K562 (cell line): Measurements from ENCODE around the gene GZMM. TPM values are rescaled to one million over a fixed set of nuclear protein-coding genes. Genes with fewer than 3 reads are reported as not detected.

Source experiments
- ATAC-seq: fragments of 200-7000 bp; cut with Tn5 transposase; 3 replicates; pipeline ENCODE4 v1.9.1; 2020; ENCODE audit warnings: moderate library complexity
- BruUV-seq: library from RNA; stranded (reverse); fragments of 400-500 nt; replicated peaks from 2 replicates; lab custom pipeline; 2021; lab: Mats Ljungman, UMichigan
- CTCF ChIA-PET: fragments of 300-600 bp; formaldehyde crosslinking; extraction: SDS; loops from one replicate; lab custom pipeline; 2021; ENCODE audit warnings: low intra/inter-chr PET ratio; lab: Yijun Ruan, JAX
- POLR2A ChIA-PET: fragments of 300-600, 350-650 bp; sonication (Branson Sonifier 250); formaldehyde crosslinking; extraction: SDS; loops from one replicate; lab custom pipeline; 2021; ENCODE audit warnings: antibody characterized with exemption, inconsistent platforms; lab: Yijun Ruan, JAX
- DNase-seq, 4 experiments: peaks; one replicate each; pipeline versions ENCODE4 v3.0.0 to v3.0.0-alpha.2; 2011 to 2018; ENCODE audit warnings: low spot score in 3 of 4, mixed read lengths in 3 of 4; ENCODE audit errors: extremely low read depth in 1 of 4
- FAIRE-seq: peaks from 2 replicates; lab custom pipeline; 2011; peaks lifted over from hg19 to GRCh38; lab: Jason Lieb, UNC
- H2AFZ ChIP-seq: 2 replicates; pipeline ENCODE4 v1.6.0; 2011; ENCODE audit warnings: low read depth, low read length, control low read depth, inconsistent platforms
- H3K27ac ChIP-seq: fragments of 200-600 bp; 3 replicates; pipeline ENCODE4 v1.8.0; 2011; ENCODE audit warnings: low read depth, mild to moderate bottlenecking, control low read depth, inconsistent platforms, low read length, moderate library complexity, mixed read lengths; ENCODE audit errors: extremely low read depth
- H3K27me3 ChIP-seq, 2 experiments: fragments of 300-600 bp in 1 of 2; 2 replicates in 1 of 2; 3 replicates in 1 of 2; pipeline versions ENCODE4 v1.6.0 to v1.8.0; 2011; ENCODE audit warnings: inconsistent platforms in 2 of 2, low read length in 2 of 2, mild to moderate bottlenecking in 1 of 2, mixed read lengths in 1 of 2, moderate library complexity in 1 of 2; ENCODE audit not compliant: control insufficient read depth in 2 of 2, insufficient read depth in 2 of 2
- H3K36me3 ChIP-seq: fragments of 300-600 bp; 3 replicates; pipeline ENCODE4 v1.8.0; 2011; ENCODE audit warnings: mild to moderate bottlenecking, low read length, inconsistent platforms; ENCODE audit not compliant: control insufficient read depth, insufficient read depth
- H3K4me1 ChIP-seq, 2 experiments: fragments of 200-600 bp in 1 of 2; replicated peaks in 1 of 2; 2 replicates in 1 of 2; 3 replicates in 1 of 2; pipeline versions ENCODE4 v1.5.1 to v1.8.0; 2011; ENCODE audit warnings: inconsistent platforms in 2 of 2, low read length in 2 of 2, mild to moderate bottlenecking in 1 of 2, mixed read lengths in 1 of 2, moderate library complexity in 1 of 2; ENCODE audit not compliant: control insufficient read depth in 2 of 2, insufficient read depth in 2 of 2
- H3K4me2 ChIP-seq: 2 replicates; pipeline ENCODE4 v1.6.1; 2011; ENCODE audit warnings: low read length, control low read depth, inconsistent platforms, mixed read lengths; ENCODE audit not compliant: insufficient read depth
- H3K4me3 ChIP-seq: fragments of 200-600 bp; sonication (generic), shearing (Covaris generic); 2 replicates; pipeline ENCODE4 v1.5.1; 2016; ENCODE audit warnings: control low read depth, inconsistent platforms
- H3K79me2 ChIP-seq: fragments of 200-600 bp; 3 replicates; pipeline ENCODE4 v1.8.0; 2011; ENCODE audit warnings: low read length, inconsistent platforms; ENCODE audit not compliant: control insufficient read depth, insufficient read depth
- H3K9ac ChIP-seq, 2 experiments: 2 replicates each; pipeline versions ENCODE4 v1.6.0 to v1.6.1; 2011; ENCODE audit warnings: low read depth in 2 of 2, low read length in 2 of 2, control low read depth in 1 of 2, inconsistent platforms in 1 of 2, mild to moderate bottlenecking in 1 of 2, mixed read lengths in 1 of 2; ENCODE audit not compliant: insufficient read depth in 1 of 2
- H3K9me1 ChIP-seq: one replicate; pipeline ENCODE4 v1.6.0; 2011; ENCODE audit warnings: inconsistent platforms, mild to moderate bottlenecking, low read length, moderate library complexity; ENCODE audit not compliant: control insufficient read depth, insufficient read depth
- H3K9me3 ChIP-seq: replicated peaks from 2 replicates; pipeline ENCODE4 v1.5.1; 2011; ENCODE audit warnings: low read depth, low read length, inconsistent platforms; ENCODE audit not compliant: control insufficient read depth, insufficient read depth
- H4K20me1 ChIP-seq: replicated peaks from 2 replicates; pipeline ENCODE4 v1.6.1; 2011; ENCODE audit warnings: low read length, inconsistent platforms, mixed read lengths; ENCODE audit not compliant: control insufficient read depth, insufficient read depth
- ATF7 ChIP-seq: fragments of 450-650 bp; IDR thresholded peaks from 2 replicates; pipeline ENCODE4 v1.7.1; 2014; ENCODE audit warnings: mild to moderate bottlenecking, moderate library complexity
- CCNT2 ChIP-seq: IDR thresholded peaks from 2 replicates; pipeline ENCODE4 v1.6.1; 2011; ENCODE audit warnings: borderline replicate concordance, low read depth, mild to moderate bottlenecking, moderate library complexity, mixed read lengths, low read length; ENCODE audit not compliant: insufficient read length; ENCODE audit errors: extremely low read depth
- EGR1 ChIP-seq: fragments of 450-650 bp; conservative IDR thresholded peaks from 2 replicates; pipeline ENCODE4 v1.6.1; 2017; ENCODE audit warnings: mild to moderate bottlenecking
- FOSL1 ChIP-seq: fragments of 200-800 bp; sonication (Bioruptor generic); conservative IDR thresholded peaks from 2 replicates; pipeline ENCODE4 v1.6.1; 2016; ENCODE audit warnings: missing genetic modification characterization, missing compliant biosample characterization
- NCOR1 ChIP-seq: fragments of 450-650 bp; IDR thresholded peaks from 2 replicates; pipeline ENCODE4 v1.6.1; 2016; ENCODE audit warnings: mild to moderate bottlenecking, moderate library complexity
- NKRF ChIP-seq: fragments of 450-650 bp; IDR thresholded peaks from 2 replicates; pipeline ENCODE4 v1.6.1; 2016; ENCODE audit warnings: borderline replicate concordance
- NR2C2 ChIP-seq, 2 experiments: fragments of 200-800 bp in 1 of 2; sonication (Bioruptor generic) in 1 of 2; sonication (generic) in 1 of 2; formaldehyde crosslinking in 1 of 2; IDR thresholded peaks; 2 replicates each; pipeline versions ENCODE4 v1.6.1 to v1.8.0; 2016 to 2022; ENCODE audit warnings: mild to moderate bottlenecking in 1 of 2, missing compliant biosample characterization in 1 of 2, missing genetic modification characterization in 1 of 2, missing genetic modification reagents in 1 of 2
- WGBS: fragments of 100-300 bp; shearing (Covaris generic); methylation state at CpG from one replicate; pipeline ENCODE4 v1.1.6; 2016; ENCODE audit warnings: low coverage, mixed read lengths; ENCODE audit not compliant: insufficient coverage; ENCODE audit errors: missing lambda C conversion rate; 5-methylcytosine and 5-hydroxymethylcytosine counted together
- in situ Hi-C: fragments of 300-500 bp; cut with MboI; formaldehyde crosslinking; loops from 4 replicates; pipeline ENCODE4 v1.15.0; 2018; ENCODE audit warnings: inconsistent platforms, mixed read lengths
- intact Hi-C: fragments of 100-400 bp; cut with micrococcal nuclease; formaldehyde crosslinking; loops from 2 replicates; pipeline ENCODE4 v1.14.2; 2022
- polyA plus RNA-seq, 8 experiments: library from polyadenylated mRNA; depleted of rRNA in 4 of 8; stranded (reverse) in 5 of 8; unstranded in 3 of 8; fragments of >200 nt; fragmentation: Nextera tagmentation in 2 of 8; fragmentation: Illumina TruSeq in 1 of 8; extraction: Ambion mirVana in 2 of 8; extraction: Trizol in 1 of 8; gene quantifications; 2 replicates each; pipeline versions ENCODE4 v1.2.1 to v1.2.3, GENCODE V29; 2011 to 2014; ENCODE audit warnings: inconsistent platforms in 1 of 8, missing spikeins in 1 of 8
- total RNA-seq, 7 experiments: library from RNA; depleted of rRNA in 6 of 7; stranded (reverse); fragments of >200 nt in 6 of 7; fragmentation: Illumina TruSeq in 2 of 7; extraction: Trizol in 2 of 7; gene quantifications; 2 replicates each; pipeline versions ENCODE4 v1.2.1 to v1.2.3, GENCODE V29; 2011 to 2021; ENCODE audit warnings: low replicate concordance in 1 of 7
- TF ChIP-seq, protein P1 (sequence below): sonication (generic); formaldehyde crosslinking; IDR thresholded peaks from 2 replicates; pipeline ENCODE4 v1.8.0; 2022; ENCODE audit warnings: mild to moderate bottlenecking, missing genetic modification reagents, borderline replicate concordance
- TF ChIP-seq, protein P2 (sequence below): fragments of 250-450 bp; sonication (Bioruptor Pico); IDR thresholded peaks from 2 replicates; pipeline ENCODE4 v1.5.0; 2020; ENCODE audit warnings: mild to moderate bottlenecking
- TF ChIP-seq, protein P3 (sequence below), 2 experiments: IDR thresholded peaks; 2 replicates each; pipeline ENCODE4 v1.6.1; 2011; ENCODE audit warnings: borderline replicate concordance in 1 of 2, control low read depth in 1 of 2, low read depth in 1 of 2, low read length in 1 of 2, mild to moderate bottlenecking in 1 of 2, mixed read lengths in 1 of 2, moderate library complexity in 1 of 2; ENCODE audit not compliant: insufficient read depth in 1 of 2, insufficient read length in 1 of 2, poor library complexity in 1 of 2, severe bottlenecking in 1 of 2; ENCODE audit errors: extremely low read depth in 1 of 2

GZMM gene
- total and polyA plus RNA-seq, 9 of the 15 experiments (the other 6 are each of a cell fraction or from before 2014, with no cell fraction given), result 0.08 to 2.6 (median 0.70) TPM; not detected in 2

GRCh38 chr19:572743-573518 is 29.1 kb downstream of the GZMM start:
- Histone ChIP-seq H3K9me3 (peaks cover 8% of the 10 kb centered on the region), H3K4me2 (peak overlapping the region; percentile 92), H3K36me3 (peaks cover 27% of the 10 kb centered on the region; the same call in 2 of the 3 replicates), H3K79me2 (peaks cover 59% of the 10 kb centered on the region), H2AFZ (no peak overlapping the region), H4K20me1 (peaks cover 46% of the 10 kb centered on the region), H3K27me3 (no peaks in the 10 kb centered on the region), H3K4me3 (peak overlapping the region; percentile 99), H3K27ac (peak overlapping the region; percentile 94), H3K9me1 (peaks cover 15% of the 10 kb centered on the region), H3K9ac (peak overlapping the region; percentile 89 to 96), H3K4me1 (peaks cover 28 to 70% of the 10 kb centered on the region in 2 experiments)
- intact Hi-C loops (no loop called here), in situ Hi-C loops (no loop called here)
- BruUV-seq, result TSS peak; percentile 72
- FAIRE-seq (no peak), ATAC-seq (peak; percentile 13), DNase-seq (peak; percentile 27 to 70 (median 64))
- WGBS, result under 1% methylated on average over 41 of the region's 55 CpGs
- POLR2A ChIA-PET, result interaction anchor here (0.6 to 2.2 kb wide), 4 partner anchors 11 to 202 kb away, joined by 3 to 13 read pairs (median 7); no protein-coding TSS in a partner anchor
- CTCF ChIA-PET, result interaction anchor here (0.5 kb wide), 1 partner anchor 409 kb away, joined by 4 read pairs; no protein-coding TSS in a partner anchor
- TF ChIP-seq, protein P1, sequence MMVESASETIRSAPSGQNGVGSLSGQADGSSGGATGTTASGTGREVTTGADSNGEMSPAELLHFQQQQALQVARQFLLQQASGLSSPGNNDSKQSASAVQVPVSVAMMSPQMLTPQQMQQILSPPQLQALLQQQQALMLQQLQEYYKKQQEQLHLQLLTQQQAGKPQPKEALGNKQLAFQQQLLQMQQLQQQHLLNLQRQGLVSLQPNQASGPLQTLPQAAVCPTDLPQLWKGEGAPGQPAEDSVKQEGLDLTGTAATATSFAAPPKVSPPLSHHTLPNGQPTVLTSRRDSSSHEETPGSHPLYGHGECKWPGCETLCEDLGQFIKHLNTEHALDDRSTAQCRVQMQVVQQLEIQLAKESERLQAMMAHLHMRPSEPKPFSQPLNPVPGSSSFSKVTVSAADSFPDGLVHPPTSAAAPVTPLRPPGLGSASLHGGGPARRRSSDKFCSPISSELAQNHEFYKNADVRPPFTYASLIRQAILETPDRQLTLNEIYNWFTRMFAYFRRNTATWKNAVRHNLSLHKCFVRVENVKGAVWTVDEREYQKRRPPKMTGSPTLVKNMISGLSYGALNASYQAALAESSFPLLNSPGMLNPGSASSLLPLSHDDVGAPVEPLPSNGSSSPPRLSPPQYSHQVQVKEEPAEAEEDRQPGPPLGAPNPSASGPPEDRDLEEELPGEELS (CRISPR knock-in tag), result 0 out of 2 replicates have a peak, but pooled peaks have one; percentile 48
- no peak for TF ChIP-seq ATF7
- TF ChIP-seq NCOR1, result 0 out of 2 replicates have a peak, but pooled peaks have one; percentile 3
- no peak; the same call in 1 of the 2 replicates for TF ChIP-seq FOSL1 (tag)
- TF ChIP-seq NR2C2 (CRISPR knock-in tag; IDR thresholded peaks at IDR 0.05), result 0 out of 2 replicates have a peak, but pooled peaks have one; percentile 51
- TF ChIP-seq NR2C2 (tag; IDR thresholded peaks at IDR 0.05), result no peak
- TF ChIP-seq CCNT2, result peak; percentile 64
- peak; percentile 81 for TF ChIP-seq EGR1
- TF ChIP-seq, protein P2, sequence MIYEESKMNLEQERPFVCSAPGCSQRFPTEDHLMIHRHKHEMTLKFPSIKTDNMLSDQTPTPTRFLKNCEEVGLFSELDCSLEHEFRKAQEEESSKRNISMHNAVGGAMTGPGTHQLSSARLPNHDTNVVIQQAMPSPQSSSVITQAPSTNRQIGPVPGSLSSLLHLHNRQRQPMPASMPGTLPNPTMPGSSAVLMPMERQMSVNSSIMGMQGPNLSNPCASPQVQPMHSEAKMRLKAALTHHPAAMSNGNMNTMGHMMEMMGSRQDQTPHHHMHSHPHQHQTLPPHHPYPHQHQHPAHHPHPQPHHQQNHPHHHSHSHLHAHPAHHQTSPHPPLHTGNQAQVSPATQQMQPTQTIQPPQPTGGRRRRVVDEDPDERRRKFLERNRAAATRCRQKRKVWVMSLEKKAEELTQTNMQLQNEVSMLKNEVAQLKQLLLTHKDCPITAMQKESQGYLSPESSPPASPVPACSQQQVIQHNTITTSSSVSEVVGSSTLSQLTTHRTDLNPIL, result no peak
- TF ChIP-seq, protein P3, sequence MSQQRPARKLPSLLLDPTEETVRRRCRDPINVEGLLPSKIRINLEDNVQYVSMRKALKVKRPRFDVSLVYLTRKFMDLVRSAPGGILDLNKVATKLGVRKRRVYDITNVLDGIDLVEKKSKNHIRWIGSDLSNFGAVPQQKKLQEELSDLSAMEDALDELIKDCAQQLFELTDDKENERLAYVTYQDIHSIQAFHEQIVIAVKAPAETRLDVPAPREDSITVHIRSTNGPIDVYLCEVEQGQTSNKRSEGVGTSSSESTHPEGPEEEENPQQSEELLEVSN (IDR thresholded peaks at IDR 0.05; ENCODE audit: borderline replicate concordance in 1 of 2, extremely low read depth in 1 of 2, insufficient read depth in 1 of 2, insufficient read length in 1 of 2, low read depth in 1 of 2, low read length in 1 of 2, poor library complexity in 1 of 2, severe bottlenecking in 1 of 2), result peak in 1 of 2 experiments; percentile 36
- TF ChIP-seq NKRF, result peak; percentile 41; the same call in 1 of the 2 replicates
